Suppressor macrophage (primary cell): ENCODE results near the gene DACH2.

Source experiments
- DNase-seq, 4 experiments: peaks; one replicate each; pipeline ENCODE4 v3.0.0-alpha.2; 2020 to 2022

Gene DACH2

GRCh38 chrX:86809651-86810050 is 661.4 kb downstream of the DACH2 start:
- no peak for DNase-seq

- no peak for DNase-seq
These were observed 681.5 kb downstream of the DACH2 start for GRCh38 chrX:86829786-86830185.

GRCh38 chrX:86830685-86831084 is 682.4 kb downstream of the DACH2 start:
- no peak for DNase-seq

- no peak for DNase-seq
These were observed 696.9 kb downstream of the DACH2 start for GRCh38 chrX:86845101-86845500.
